HG02840 (cell line): Measurements from ENCODE around the gene ADAMTS18.

Source experiments
- ATAC-seq: cut with Tn5 transposase; IDR thresholded peaks from one replicate; pipeline ENCODE4 v1.9.1; 2021; ENCODE audit warnings: mild to moderate bottlenecking, moderate library complexity, moderate number of reproducible peaks; ENCODE audit not compliant: unreplicated experiment, low FRiP score

ADAMTS18 gene

DNA sequence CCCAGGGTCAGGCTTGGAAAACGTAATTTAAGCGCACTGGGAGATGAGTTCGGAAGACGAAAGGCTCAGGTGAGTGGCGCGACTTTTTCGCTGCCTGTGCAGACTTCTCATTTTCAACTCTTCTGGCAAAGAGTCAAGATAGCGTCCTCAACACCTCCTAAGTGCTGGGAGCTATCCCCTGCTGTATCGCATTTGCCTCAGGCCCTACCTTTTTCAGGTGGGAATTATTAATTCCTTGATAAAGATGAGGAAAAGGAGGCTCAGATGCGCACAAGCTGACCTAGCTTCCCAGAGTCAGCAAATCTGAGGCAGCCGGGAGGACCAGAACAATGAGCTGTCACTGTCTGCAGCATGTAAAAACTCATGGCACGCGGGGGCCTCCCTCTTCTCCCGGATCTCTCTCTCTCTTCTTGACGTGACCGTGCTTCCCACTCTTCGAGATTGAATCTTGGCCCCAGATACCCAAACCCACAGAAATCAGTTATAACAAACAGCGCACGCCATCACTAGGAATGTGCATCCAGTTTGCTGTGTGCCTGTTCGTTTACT lies 512 bp upstream of the ADAMTS18 start:
- ATAC-seq = no peak

DNA sequence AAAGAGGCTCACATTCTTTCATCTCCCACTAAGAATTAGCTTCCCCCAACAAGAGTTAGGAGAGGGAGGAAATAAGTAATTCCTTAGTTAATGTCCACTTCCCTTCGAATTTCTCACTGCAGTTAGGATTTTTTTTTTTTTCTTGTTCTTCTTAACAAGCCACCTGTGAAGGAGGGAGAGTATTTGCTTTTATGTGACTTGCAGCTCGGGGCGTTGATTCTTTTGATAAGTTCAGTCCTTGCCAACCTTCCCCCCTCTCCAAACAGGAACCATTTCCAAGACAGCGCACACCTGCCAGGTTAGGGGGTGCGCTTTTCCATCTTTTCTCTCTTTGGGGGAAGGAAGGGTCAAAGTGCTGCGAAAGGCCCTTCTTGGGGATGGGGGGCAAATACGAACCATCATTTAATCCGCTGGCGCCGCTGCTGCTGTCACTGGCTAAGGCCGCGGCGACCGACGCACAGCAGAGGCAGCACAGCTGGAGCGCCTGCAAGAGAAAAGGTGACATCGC lies 758 bp downstream of the ADAMTS18 start:
- ATAC-seq = no peak

DNA sequence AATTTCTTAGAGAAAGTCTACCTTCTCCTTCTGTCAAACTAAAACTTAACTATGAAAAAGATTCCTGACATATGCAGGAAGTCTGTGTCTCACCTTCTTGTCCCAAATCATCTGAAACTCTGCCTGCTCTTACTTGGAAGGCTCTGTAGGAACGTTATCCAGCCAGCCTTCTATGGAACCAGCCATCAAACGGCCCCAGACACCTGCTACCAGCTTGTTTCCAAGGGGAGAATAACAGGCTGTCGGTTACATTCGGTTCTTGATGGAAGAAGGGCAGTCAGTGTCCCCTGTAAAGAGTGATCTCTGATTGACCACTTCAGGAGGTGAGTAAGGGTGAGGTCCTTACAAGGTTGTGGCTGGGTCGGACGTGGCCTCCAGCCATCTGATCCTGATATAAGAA lies 1.7 kb downstream of the ADAMTS18 start:
- no peak for ATAC-seq

DNA sequence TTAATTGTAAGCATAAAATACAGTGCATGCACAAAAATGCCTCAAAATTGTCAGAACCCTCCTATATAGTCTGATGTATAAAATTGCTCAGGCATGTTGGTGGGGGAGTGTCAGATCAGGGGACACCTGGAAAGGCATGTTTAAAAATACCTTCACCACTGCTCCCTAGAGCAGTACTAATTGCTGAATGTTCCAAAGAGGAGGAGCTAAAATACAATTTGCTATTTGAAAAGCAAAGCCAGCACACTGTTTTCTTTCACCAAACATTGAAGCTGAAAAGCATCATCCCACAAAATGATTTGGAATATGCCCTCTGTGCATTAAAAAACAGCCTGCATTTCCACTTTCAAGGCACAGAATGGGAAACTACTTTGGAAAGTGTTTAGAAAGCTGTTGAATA lies 2.6 kb downstream of the ADAMTS18 start:
- ATAC-seq = no peak

DNA sequence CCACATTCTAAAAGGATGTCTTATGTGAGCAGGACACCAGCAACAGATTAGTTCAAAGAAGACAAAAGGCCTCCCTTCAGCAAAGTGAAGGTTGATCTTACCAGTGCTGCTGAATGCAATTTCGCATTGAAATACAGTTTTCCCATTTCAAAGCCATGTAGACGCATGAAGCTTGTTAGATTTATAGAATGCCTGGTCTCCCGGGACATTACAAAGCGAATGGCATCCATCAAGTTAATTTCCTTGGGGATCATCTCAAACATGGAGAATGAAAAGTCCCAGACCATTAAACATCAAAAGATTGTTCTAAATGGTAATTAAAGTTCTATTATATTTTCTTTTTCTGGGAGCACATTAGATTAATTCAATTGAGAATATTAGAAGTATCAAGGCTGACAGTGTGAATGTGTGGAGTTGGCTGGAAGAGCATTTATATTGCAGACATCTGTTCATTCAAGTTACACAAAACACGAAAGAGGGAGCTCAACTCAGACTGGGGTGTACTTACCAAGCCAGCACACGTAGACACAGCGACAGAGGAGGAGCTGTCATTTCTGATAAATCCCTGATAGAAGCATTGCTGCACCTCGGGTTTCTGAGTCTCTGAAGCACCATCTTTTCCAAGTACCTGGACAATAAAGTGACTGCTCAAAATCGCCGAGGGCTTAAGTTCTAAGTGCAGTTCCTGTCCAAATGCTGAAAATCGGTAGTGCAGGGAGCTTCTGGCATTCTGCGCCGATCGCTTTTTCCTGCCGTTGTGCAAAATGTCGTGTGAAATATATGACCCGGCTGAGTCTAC lies 3.8 kb downstream of the ADAMTS18 start:
- ATAC-seq = no peak

DNA sequence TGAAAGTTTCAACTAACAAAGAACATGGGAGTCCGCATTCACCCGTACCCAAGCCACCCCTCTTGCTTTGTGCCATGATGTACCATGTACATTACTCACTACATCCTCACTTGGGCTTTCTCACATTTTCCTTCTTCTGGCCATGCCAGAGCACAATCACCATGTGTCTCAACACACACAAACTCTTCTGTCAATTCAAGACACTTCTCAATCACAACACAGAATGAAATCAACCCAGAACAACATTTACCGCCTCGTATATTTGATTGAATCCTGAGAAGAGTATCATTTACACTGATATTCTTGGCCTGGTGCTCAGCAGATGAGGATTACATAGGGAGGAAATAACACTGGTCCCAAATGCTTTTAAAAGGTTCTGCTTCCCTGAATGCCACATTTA lies 4.5 kb downstream of the ADAMTS18 start:
- ATAC-seq = no peak

DNA sequence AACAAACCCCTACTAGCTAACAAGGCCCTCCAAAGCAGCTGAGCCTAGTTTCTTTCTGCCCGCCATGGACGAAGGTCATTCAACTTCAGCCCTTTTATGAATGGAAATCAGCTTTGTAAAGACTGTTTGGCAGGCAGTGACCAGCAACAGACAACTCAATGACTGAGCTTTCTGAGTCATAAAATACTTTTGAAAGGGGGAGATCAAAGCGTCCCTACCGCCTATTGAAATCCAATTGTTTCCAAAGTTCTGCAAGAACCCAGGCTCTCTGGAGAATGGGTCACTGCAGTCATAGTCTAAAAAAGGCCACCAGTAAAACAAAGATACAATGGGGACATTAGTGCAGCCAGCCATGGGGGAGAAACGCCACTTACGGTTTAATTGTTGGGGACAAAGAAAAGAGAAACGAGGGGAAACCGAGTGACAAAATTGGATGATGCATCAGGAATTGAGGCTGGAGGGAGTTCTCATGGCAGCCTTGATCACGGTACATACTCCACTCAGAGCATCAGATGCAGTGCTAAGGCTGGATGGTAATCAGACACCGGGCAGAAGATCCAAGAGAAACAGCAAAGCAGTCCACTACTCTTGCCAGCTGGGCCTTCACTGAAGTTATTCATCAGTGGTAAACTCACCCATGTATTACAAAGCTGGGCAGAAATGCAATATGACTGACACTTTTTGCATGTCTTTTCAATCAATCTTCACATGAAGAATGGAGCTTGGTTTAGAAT lies 9.8 kb downstream of the ADAMTS18 start:
- no peak for ATAC-seq

DNA sequence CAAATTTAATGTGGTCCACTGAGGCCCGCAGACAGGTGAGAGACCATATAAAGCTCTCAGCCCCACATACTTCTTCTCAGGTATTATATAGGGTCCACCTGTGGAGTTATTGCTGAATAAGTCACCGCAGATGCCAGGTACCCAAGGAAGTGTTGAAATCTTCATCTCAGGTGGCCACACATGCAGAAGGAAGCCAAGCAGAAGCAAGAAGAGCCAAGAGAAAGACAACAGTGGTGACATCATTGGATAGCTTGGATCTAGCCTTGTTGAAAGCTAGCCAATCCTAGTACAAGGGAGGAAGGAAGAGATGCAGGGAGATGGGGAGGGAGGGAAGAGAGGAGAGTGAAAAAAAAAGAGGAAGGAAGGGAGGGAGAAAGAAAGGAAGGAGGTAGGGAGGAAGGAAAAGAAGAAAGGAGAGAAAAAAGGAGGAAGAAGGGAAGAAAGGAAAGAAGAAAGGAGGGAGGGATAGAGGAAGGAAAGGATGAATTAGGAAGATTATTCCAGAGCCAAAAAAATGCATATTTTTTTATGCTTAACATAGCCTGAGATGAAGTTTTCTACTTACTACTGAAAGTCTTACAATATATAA lies 12.5 kb downstream of the ADAMTS18 start:
- no peak for ATAC-seq

DNA sequence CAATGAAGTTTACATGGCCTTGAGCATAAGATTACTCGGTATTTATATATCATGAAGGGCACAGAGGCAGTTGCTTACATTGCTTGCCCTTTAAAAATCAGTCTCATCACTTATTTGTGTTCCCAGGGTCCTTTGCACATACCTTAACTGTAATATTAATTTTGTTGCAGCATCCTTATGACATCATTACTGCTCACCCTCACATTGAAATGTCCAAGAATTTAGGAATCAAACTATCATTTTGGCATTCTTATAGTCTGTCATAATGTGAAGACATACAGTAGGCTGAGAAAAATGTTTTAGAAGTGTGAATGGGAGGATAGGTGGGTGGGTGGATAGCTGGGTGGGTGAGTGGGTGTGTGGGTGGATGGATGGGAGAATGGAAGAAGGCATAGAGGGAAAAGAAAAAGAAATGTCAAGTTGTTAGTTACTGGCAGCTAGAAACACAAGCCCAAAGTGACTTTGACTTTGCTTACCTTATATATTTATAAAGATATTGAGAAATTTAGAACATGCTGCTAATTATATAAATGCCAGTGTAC lies 17.8 kb downstream of the ADAMTS18 start:
- no peak for ATAC-seq

DNA sequence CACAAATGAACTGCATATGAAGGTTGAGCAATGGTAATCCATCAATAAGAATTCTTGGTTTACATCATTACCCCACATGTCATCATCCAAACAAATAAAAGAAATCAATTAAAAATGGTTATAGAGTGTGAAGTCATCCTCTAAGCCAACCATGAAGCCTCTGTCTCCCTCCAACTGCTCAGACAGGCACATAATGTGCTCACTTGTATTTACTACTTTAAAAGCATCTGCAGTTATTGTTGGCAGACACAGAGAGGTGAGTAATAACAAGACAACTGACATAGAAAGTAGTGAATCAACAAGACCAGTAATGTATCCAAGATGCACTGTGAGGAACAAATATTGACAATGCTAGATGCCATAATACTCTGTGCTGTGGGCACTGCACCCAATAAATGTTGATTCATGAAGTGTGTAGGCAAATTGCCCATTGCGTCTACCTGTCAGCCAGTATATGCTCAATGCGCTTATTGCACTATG lies 20.0 kb downstream of the ADAMTS18 start:
- ATAC-seq = no peak

DNA sequence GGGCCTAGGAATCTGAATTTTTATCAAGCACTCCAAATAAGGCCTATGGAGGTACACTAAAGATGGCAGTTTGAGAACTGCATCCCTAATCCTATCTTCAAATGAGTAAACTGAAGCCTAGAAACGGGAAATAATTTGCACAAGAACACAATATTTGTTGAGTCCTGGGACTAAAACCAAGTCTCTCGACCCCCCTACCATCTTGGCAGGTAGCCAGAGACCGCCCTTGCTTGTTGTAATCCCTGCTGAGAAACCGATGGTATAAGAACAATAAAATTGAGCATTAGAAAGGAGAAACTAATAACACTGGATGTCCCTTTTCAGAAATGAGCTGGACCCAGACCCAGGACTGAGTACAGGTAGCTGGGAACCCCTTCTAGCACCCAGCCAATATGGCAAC lies 24.4 kb downstream of the ADAMTS18 start:
- ATAC-seq = no peak

DNA sequence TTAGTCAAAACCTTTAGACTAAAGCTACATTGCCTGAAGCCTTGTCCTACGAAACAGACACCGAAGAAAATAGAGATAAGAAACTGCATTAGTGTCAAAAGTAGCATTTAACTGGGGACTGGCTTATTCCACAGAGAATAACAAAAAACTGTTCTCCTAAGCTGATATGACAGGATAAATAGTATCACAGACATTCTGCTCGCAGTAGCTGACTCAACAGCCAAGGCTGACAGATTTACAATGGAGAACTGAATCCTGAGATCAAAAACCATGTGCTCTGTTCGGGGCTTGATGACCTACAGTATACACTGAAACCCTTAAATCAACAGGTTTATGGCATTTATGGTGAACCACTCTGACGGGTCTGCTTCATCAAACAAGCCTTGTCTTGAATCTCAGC lies 25.5 kb downstream of the ADAMTS18 start:
- no peak for ATAC-seq

DNA sequence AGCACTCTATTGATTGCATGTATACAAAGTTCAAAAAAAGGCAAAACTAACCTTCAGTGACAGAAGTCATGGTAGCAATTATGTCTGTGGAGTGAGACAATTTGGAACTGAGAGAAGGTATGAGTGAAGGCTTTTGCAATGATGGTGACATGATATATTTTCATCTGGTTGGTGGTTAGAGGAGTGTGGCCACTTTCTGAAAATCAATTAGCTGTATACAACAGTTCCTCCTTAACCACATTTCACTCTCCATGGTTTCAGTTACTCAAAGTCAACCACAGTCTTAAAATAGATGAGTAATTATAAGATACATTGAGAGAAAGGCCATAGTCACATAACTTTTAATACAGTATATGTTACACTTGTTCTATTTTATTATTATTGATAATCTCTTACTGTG lies 26.2 kb downstream of the ADAMTS18 start:
- ATAC-seq = no peak

DNA sequence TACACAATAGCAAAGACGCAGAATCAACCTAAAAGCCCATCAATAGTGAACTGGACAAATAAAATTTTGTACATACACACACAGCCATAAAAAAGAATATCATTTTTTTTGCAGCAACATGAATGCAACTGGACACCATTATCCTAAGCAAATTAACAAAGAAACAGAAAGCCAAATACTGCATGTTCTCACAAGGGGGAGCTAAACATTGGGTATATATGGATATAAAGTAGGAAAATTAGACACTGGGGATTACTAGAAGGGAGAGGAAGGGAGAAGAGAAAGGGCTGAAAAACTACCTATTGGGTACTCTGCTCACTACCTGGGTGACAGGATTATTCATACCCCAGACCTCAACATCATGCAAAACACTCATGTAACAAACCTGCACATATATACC lies 28.2 kb downstream of the ADAMTS18 start:
- ATAC-seq = no peak

DNA sequence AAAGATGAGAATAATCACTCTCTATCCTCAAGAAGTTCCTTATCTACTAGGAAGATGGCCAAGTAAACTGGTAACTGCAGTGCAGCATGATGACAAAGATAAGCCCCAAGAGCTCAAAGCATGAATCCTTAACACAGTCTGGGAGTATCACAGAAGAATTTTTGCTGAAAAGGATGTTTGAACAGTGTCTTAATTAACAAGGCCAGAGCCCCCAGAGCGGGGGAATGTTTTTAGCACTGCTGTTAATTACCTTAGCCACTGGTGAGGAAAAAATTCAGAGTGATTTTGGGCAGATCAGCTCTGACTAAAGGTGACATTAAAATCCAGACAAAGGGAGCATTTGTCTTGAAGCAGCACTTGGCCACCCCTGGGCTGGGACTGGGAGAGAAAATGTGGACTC lies 30.1 kb downstream of the ADAMTS18 start:
- no peak for ATAC-seq

DNA sequence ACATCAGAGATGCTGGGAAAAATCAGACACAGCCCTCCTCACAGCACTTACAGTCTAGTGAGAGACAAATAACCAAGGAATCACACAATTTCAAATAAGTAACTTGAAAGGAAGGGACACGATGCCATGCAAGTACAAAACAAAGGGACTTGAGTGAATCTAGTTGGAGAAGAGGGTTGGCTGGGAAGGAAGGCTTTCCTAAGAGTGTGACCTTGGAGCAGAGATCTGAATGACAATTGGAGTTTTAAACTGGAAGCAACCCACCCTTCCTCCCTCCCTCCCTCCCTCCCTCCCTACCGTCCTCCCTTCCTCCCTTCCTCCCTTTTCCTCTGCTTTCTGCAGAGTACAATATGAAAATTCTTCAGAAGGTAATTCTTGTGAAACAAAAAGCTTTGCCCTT lies 31.1 kb downstream of the ADAMTS18 start:
- ATAC-seq = no peak

DNA sequence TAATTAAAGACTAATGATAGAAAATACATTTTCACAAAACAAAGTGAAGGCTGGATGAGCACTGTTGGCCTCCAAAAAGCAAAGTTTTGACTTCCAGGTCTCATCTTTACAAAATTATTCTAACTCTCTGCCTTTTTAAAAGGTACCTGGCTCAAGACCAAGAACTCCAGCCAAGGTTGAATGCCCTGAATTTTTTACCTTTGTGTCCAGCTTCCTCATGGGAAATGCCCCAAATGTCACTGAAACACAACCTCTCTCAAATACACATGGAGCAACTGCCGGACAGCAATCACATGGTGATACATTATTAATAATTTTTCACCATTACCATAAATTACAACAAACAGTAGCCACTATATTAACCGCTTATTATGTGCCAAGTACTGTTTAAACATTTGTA lies 32.2 kb downstream of the ADAMTS18 start:
- no peak for ATAC-seq

DNA sequence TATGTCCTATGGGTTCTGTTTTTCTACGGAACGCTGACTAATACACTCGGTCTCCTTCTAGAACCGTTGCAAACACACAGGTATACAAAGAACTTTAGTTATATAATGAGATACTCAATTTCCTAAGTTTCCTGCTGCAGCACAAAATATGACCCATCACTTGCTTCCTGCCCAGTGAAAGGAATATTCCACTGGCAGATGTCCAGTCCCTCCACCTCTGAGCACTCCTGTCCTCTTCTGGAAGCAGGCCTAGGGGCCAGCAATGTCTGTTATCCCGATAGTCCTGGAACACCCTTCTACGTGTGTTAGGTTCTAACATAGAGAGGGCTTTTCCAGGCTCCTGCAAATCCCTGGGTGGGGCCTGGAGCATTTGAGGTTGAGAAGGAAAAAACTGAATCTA lies 32.7 kb downstream of the ADAMTS18 start:
- no peak for ATAC-seq

DNA sequence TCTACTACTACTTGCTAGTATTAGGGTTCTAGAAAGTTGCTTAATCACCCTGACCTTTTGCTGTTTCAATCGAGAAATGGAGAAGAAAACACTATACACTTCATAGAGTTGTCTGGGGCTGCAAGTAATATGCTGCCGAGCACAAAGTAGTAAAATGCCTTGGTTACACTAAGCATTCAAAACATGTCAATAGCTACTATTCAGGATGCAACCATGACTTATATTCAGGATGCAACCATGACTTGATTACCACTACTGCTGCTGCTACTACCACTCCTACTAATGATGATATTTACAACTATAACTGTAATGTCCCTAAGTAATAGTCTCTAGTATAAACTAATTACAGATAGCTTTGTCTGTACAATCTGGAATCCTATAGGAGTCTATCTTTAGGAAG lies 35.3 kb downstream of the ADAMTS18 start:
- no peak for ATAC-seq

DNA sequence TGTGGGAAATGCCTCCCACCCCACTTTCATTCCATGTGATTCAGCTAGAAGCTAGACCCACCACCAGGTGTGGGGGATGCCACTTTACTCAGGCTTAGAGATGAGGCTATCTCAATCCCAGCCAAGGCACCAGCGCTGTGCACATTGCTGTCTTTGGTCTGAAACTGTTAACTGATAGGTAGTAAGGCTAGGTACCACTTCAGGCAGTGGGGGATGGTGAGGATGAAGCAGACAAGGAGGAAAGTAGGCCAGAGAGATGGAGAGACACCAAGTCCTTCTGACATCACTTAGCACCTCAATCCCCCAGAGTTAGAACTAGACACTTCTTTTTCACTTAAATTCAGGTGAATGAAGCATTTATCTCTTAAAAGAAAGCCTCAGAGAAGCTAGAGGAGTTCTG lies 35.8 kb downstream of the ADAMTS18 start:
- ATAC-seq = no peak

DNA sequence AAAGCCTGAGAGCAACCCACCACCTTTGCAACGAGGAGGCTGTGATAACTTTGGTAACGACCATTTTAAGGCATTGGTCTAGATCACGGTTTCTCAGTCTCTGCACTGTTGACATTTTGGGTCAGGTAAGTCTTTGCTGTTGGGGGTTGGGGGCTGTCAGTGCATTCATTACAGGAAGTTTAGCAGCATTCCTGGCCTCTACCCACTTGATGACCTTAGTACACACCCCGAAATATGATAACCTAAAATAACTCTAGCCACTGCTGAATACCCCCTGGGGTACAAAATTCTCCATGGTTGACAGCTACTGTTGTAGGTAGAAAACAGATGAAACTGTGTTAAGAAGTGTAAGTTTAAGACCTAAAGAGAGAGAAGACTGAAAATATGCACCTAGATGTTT lies 36.3 kb downstream of the ADAMTS18 start:
- no peak for ATAC-seq
